ENCODE data around the gene IFITM5.

- TF ChIP-seq CTCF (conservative IDR thresholded peaks at IDR 0.05; ENCODE audit: low read depth, low read length) (no peak), POLR2A (IDR thresholded peaks at IDR 0.05; ENCODE audit: low read depth, low read length) (no peak), SMC3 (IDR thresholded peaks at IDR 0.05; ENCODE audit: low read depth, low read length) (no peak), RAD21 (IDR thresholded peaks at IDR 0.05; ENCODE audit: low read length) (no peak), MXI1 (IDR thresholded peaks at IDR 0.05; ENCODE audit: borderline replicate concordance, low read depth, low read length) (no peak), FOS (IDR thresholded peaks at IDR 0.05; ENCODE audit: low read depth, low read length) (no peak)
- TF ChIP-seq, protein P1, sequence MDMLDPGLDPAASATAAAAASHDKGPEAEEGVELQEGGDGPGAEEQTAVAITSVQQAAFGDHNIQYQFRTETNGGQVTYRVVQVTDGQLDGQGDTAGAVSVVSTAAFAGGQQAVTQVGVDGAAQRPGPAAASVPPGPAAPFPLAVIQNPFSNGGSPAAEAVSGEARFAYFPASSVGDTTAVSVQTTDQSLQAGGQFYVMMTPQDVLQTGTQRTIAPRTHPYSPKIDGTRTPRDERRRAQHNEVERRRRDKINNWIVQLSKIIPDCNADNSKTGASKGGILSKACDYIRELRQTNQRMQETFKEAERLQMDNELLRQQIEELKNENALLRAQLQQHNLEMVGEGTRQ (IDR thresholded peaks at IDR 0.05; ENCODE audit: low read depth, low read length): no peak
These were observed 32.5 kb downstream of the IFITM5 start for GRCh38 chr11:266676-267439.
